ENCODE data around the gene HELT.

Gene HELT

GRCh38 chr4:185017964-185018772 lies at the start of gene HELT:
Gene HELT, plus strand, starts transcription at chr4:185018490. Its CDS starts 439 bp downstream, at chr4:185018929.
- Histone ChIP-seq H3K9ac (ENCODE audit: low read depth, low read length) (no peak within 1 kb of the TSS), H3K27ac (ENCODE audit: low read length) (no peak within 1 kb of the TSS), H3K4me1 (ENCODE audit: insufficient read depth, low read length) (no peaks in the 10 kb centered on the region), H4K20me1 (ENCODE audit: insufficient read depth, low read length) (no peaks in the 10 kb centered on the region), H3K9me3 (ENCODE audit: insufficient read depth, low read length, severe bottlenecking) (no peaks in the 10 kb centered on the region), H3K79me2 (ENCODE audit: insufficient read depth, low read length) (no peaks in the 10 kb centered on the region), H3K4me3 (ENCODE audit: low read depth in 1 of 2, low read length in 2 of 2) (no peak within 1 kb of the TSS), H3K36me3 (ENCODE audit: insufficient read depth, low read length) (no peaks in the 10 kb centered on the region), H2AFZ (ENCODE audit: low read depth, low read length) (no peak within 1 kb of the TSS), H3K27me3 (ENCODE audit: insufficient read depth, low read length, poor library complexity) (no peaks in the 10 kb centered on the region), H3K4me2 (ENCODE audit: insufficient read depth, low read length) (no peak within 1 kb of the TSS)
- ATAC-seq (ENCODE audit: insufficient read depth, low read depth) (no peak), DNase-seq (no peak)
- TF ChIP-seq CTCF (IDR thresholded peaks at IDR 0.05; ENCODE audit: borderline replicate concordance, extremely low read depth, low read length, poor library complexity, severe bottlenecking) (no peak), EZH2 (IDR thresholded peaks at IDR 0.05; ENCODE audit: borderline replicate concordance, low read depth, low read length, severe bottlenecking) (no peak)

- Histone ChIP-seq H3K4me3 (ENCODE audit: low read depth in 1 of 2, low read length in 2 of 2) (no peak overlapping the region), H3K4me1 (ENCODE audit: insufficient read depth, low read length) (no peaks in the 10 kb centered on the region), H3K27ac (ENCODE audit: low read length) (no peak overlapping the region), H3K9me3 (ENCODE audit: insufficient read depth, low read length, severe bottlenecking) (peaks cover 2% of the 10 kb centered on the region), H3K36me3 (ENCODE audit: insufficient read depth, low read length) (no peaks in the 10 kb centered on the region), H4K20me1 (ENCODE audit: insufficient read depth, low read length) (no peaks in the 10 kb centered on the region), H3K4me2 (ENCODE audit: insufficient read depth, low read length) (no peak overlapping the region), H3K27me3 (ENCODE audit: insufficient read depth, low read length, poor library complexity) (no peaks in the 10 kb centered on the region), H3K79me2 (ENCODE audit: insufficient read depth, low read length) (no peaks in the 10 kb centered on the region), H2AFZ (ENCODE audit: low read depth, low read length) (no peak overlapping the region), H3K9ac (ENCODE audit: low read depth, low read length) (no peak overlapping the region)
- no peak for TF ChIP-seq CTCF (IDR thresholded peaks at IDR 0.05; ENCODE audit: borderline replicate concordance, extremely low read depth, low read length, poor library complexity, severe bottlenecking)
- TF ChIP-seq EZH2 (IDR thresholded peaks at IDR 0.05; ENCODE audit: borderline replicate concordance, low read depth, low read length, severe bottlenecking) = no peak
- DNase-seq = no peak
- no peak for ATAC-seq (ENCODE audit: insufficient read depth, low read depth)
Measured at GRCh38 chr4:184968784-184969201, 49.5 kb upstream of the HELT start.

- Histone ChIP-seq H3K4me3 (ENCODE audit: low read depth in 1 of 2, low read length in 2 of 2) (no peak overlapping the region), H3K27me3 (ENCODE audit: insufficient read depth, low read length, poor library complexity) (no peaks in the 10 kb centered on the region), H3K79me2 (ENCODE audit: insufficient read depth, low read length) (no peaks in the 10 kb centered on the region), H3K36me3 (ENCODE audit: insufficient read depth, low read length) (no peaks in the 10 kb centered on the region), H2AFZ (ENCODE audit: low read depth, low read length) (no peak overlapping the region), H3K9me3 (ENCODE audit: insufficient read depth, low read length, severe bottlenecking) (peaks cover 2% of the 10 kb centered on the region), H3K27ac (ENCODE audit: low read length) (no peak overlapping the region), H3K4me2 (ENCODE audit: insufficient read depth, low read length) (no peak overlapping the region), H3K4me1 (ENCODE audit: insufficient read depth, low read length) (no peaks in the 10 kb centered on the region), H3K9ac (ENCODE audit: low read depth, low read length) (no peak overlapping the region), H4K20me1 (ENCODE audit: insufficient read depth, low read length) (no peaks in the 10 kb centered on the region)
- no peak for ATAC-seq (ENCODE audit: insufficient read depth, low read depth)
- TF ChIP-seq EZH2 (IDR thresholded peaks at IDR 0.05; ENCODE audit: borderline replicate concordance, low read depth, low read length, severe bottlenecking) (no peak), CTCF (IDR thresholded peaks at IDR 0.05; ENCODE audit: borderline replicate concordance, extremely low read depth, low read length, poor library complexity, severe bottlenecking) (no peak)
- DNase-seq = no peak
Measured at GRCh38 chr4:184969610-184970009, 48.7 kb upstream of the HELT start.

Data from DND-41 (cell line).